Loucy (cell line): Measurements from ENCODE around the gene MYADML2.

ENCODE experiments used
- EZH2phosphoT487 ChIP-seq: fragments of 200-600 bp; IDR thresholded peaks from 2 replicates; pipeline ENCODE4 v1.6.1; 2018; ENCODE audit warnings: antibody characterized with exemption, mild to moderate bottlenecking, moderate library complexity, borderline replicate concordance
- TF ChIP-seq, protein P1 (sequence below): fragments of 200-600 bp; sonication (generic); conservative IDR thresholded peaks from 2 replicates; pipeline ENCODE4 v1.5.1; 2014; ENCODE audit warnings: mild to moderate bottlenecking, antibody characterized with exemption, low read length

DNA sequence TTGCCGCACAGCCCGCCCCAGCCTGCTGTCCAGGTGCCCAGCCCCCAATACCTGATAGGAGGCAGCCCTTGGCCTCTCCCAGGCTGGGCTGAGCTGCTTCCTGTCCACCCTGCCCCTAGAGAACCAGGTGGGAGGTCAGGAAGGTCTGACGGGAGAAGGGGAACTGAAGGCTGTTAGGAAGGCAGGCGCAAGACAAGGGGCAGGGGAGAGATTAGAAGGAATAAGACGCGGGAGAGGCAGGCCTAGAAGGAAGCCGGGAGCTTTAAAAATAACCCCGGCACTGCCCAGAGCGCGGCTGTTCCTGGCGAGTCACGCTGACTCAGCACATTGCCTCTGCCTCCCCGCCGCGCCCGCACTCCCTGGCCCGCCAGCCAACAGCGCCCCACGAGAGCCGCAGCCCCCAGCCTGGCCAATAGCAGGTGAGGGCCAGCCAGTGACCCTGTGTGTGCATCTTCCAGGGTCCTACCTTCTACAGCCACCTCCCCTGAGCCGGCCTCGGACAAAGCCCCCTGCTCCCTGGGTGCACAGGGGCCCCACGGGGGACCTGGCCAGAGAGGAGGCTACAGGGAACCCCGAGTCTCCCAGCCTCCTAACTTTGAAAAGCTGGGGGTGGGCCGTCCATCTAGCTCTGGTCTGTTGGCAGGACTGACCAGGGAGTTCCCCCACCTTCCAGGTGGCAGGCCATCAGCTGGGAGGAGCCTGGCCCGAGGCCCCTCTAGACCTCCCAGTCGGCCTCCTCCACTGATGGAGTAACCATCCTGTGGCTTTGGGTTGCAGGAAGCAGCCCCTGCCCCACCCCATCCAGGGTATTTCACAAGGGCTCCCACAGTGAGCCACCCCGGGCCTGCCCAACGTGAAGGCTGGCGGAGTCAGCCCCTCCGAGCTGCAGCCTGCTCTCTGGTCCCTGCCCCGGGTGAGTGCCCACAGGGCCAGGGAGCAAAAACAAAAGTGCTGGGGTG is 23.5 kb downstream of the MYADML2 start:
- TF ChIP-seq, protein P1, sequence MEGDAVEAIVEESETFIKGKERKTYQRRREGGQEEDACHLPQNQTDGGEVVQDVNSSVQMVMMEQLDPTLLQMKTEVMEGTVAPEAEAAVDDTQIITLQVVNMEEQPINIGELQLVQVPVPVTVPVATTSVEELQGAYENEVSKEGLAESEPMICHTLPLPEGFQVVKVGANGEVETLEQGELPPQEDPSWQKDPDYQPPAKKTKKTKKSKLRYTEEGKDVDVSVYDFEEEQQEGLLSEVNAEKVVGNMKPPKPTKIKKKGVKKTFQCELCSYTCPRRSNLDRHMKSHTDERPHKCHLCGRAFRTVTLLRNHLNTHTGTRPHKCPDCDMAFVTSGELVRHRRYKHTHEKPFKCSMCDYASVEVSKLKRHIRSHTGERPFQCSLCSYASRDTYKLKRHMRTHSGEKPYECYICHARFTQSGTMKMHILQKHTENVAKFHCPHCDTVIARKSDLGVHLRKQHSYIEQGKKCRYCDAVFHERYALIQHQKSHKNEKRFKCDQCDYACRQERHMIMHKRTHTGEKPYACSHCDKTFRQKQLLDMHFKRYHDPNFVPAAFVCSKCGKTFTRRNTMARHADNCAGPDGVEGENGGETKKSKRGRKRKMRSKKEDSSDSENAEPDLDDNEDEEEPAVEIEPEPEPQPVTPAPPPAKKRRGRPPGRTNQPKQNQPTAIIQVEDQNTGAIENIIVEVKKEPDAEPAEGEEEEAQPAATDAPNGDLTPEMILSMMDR, result no peak
- no peak for TF ChIP-seq EZH2phosphoT487
